Astrocyte (in vitro differentiated cells and primary cell): ENCODE data around the gene SNRNP27. TPM values are rescaled to one million over a fixed set of nuclear protein-coding genes. Genes with fewer than 3 reads are reported as not detected.

Experiments
- DNase-seq: peaks from one replicate; pipeline ENCODE4 v3.0.0-alpha.2; 2010; ENCODE audit warnings: low read depth
- FAIRE-seq: peaks from 2 replicates; lab custom pipeline; 2011; peaks lifted over from hg19 to GRCh38; lab: Jason Lieb, UNC
- H2AFZ ChIP-seq: 2 replicates; pipeline ENCODE4 v1.6.0; 2012; ENCODE audit warnings: low read depth, low read length, inconsistent platforms
- H3K27ac ChIP-seq: 2 replicates; pipeline ENCODE4 v1.5.1; 2011; ENCODE audit warnings: low read depth, low read length, inconsistent platforms
- H3K27me3 ChIP-seq: 2 replicates; pipeline ENCODE4 v1.6.0; 2011; ENCODE audit warnings: low read length, inconsistent platforms; ENCODE audit not compliant: insufficient read depth
- H3K36me3 ChIP-seq: 2 replicates; pipeline ENCODE4 v1.5.1; 2011; ENCODE audit warnings: low read length, inconsistent platforms; ENCODE audit not compliant: insufficient read depth
- H3K4me1 ChIP-seq: 2 replicates; pipeline ENCODE4 v1.5.1; 2011; ENCODE audit warnings: low read length, inconsistent platforms; ENCODE audit not compliant: insufficient read depth
- H3K4me2 ChIP-seq: 2 replicates; pipeline ENCODE4 v1.6.0; 2012; ENCODE audit warnings: low read length, inconsistent platforms
- H3K4me3 ChIP-seq: 2 replicates; pipeline ENCODE4 v1.5.1; 2011; ENCODE audit warnings: low read depth, mild to moderate bottlenecking, low read length, inconsistent platforms; ENCODE audit not compliant: insufficient read depth
- H3K79me2 ChIP-seq: 2 replicates; pipeline ENCODE4 v1.6.0; 2012; ENCODE audit warnings: mild to moderate bottlenecking, low read length, inconsistent platforms; ENCODE audit not compliant: insufficient read depth
- H3K9ac ChIP-seq: 2 replicates; pipeline ENCODE4 v1.6.0; 2012; ENCODE audit warnings: mild to moderate bottlenecking, low read length, inconsistent platforms
- H3K9me3 ChIP-seq: 2 replicates; pipeline ENCODE4 v1.5.1; 2012; ENCODE audit warnings: low read depth, mild to moderate bottlenecking, low read length, inconsistent platforms; ENCODE audit not compliant: insufficient read depth
- H4K20me1 ChIP-seq: 2 replicates; pipeline ENCODE4 v1.6.0; 2012; ENCODE audit warnings: low read length, inconsistent platforms; ENCODE audit not compliant: insufficient read depth
- H3K27ac Mint-ChIP-seq: one replicate; pipeline ENCODE4 v1.8.0; 2021; ENCODE audit warnings: mild to moderate bottlenecking, mixed read lengths; ENCODE audit not compliant: unreplicated experiment
- H3K27me3 Mint-ChIP-seq: one replicate; pipeline ENCODE4 v1.8.0; 2021; ENCODE audit warnings: low read depth, mixed read lengths; ENCODE audit not compliant: unreplicated experiment
- H3K36me3 Mint-ChIP-seq: one replicate; pipeline ENCODE4 v1.8.0; 2021; ENCODE audit warnings: low read depth, mixed read lengths; ENCODE audit not compliant: unreplicated experiment
- H3K4me1 Mint-ChIP-seq: one replicate; pipeline ENCODE4 v1.8.0; 2021; ENCODE audit warnings: low read depth, mixed read lengths; ENCODE audit not compliant: unreplicated experiment
- H3K4me3 Mint-ChIP-seq: one replicate; pipeline ENCODE4 v1.8.0; 2021; ENCODE audit warnings: mild to moderate bottlenecking, moderate library complexity, mixed read lengths; ENCODE audit not compliant: unreplicated experiment
- H3K9me3 Mint-ChIP-seq: one replicate; pipeline ENCODE4 v1.8.0; 2021; ENCODE audit warnings: mild to moderate bottlenecking, mixed read lengths; ENCODE audit not compliant: unreplicated experiment
- EZH2 ChIP-seq: IDR thresholded peaks from 2 replicates; pipeline ENCODE4 v1.6.1; 2012; ENCODE audit warnings: mild to moderate bottlenecking, low read length, inconsistent platforms; ENCODE audit not compliant: insufficient read depth
- total RNA-seq: library from RNA; stranded (reverse); gene quantifications from 2 replicates; pipeline ENCODE4 v1.2.1, GENCODE V29; 2021
- TF ChIP-seq, protein P1 (sequence below): IDR thresholded peaks from 2 replicates; pipeline ENCODE4 v1.5.1; 2011; ENCODE audit warnings: low read depth, mild to moderate bottlenecking, inconsistent platforms, low read length, moderate library complexity; ENCODE audit not compliant: insufficient read depth

Gene SNRNP27
- total RNA-seq, 1 donor from 2014 or later = 67.7 TPM

DNA sequence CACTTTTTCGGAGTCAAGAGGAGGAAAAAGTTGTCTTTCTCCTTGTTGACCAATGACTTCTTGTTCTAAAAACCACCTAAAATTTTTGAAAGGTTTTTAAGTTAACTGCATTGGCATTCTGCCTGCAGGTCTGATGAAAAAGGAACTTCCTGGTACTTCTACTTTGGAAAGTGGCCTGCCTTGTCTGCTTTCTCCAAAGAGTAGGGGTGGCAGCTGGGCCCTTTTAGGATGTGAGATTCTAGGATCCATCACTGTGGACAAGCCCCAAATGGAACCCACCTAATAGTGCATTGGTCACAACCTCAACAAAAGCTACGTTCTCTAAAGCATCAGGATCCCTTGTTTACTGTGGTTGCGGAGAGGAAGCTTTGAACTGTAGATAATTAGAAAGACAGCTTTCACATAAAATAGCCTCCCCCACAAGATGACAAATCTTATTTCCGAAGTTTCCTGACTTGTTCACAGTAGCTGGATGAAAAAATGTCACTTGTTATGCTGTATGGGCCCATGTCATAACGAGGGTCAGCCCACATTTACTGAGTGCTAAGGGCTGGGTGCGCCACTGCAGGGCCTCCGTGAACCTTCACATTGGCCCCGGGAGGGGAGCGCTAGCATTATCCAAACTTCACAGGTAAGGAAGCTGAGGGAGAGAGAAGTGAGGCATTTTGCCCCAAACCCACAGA is 50.2 kb downstream of the SNRNP27 start:
- H3K4me3 Mint-ChIP-seq = no peak overlapping the region
- H3K4me1 Mint-ChIP-seq = peaks cover 21% of the 10 kb centered on the region

DNA sequence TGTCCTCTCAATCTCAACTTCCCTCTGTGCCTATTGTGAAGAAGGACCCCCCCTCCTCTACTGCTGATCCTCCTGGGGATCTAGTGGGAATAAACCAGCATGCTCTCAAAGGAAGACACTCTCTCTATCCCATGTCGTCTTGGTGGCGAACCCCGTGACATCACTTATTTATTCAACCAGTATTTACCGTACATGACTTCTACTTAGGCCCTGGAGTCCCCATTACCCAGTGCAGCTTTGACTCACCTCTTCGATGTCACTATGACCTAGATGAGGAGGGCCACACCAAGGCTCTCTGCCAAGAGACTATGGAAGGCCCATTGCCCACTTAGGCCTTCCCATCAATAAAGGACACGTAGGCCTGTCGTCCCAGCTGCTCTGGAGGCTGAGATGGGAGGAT is 51.0 kb downstream of the SNRNP27 start:
- Histone ChIP-seq H3K27me3 (peaks cover 2% of the 10 kb centered on the region), H3K9ac (no peak overlapping the region), H3K4me2 (no peak overlapping the region), H3K4me1 (peaks cover 22% of the 10 kb centered on the region), H3K79me2 (no peaks in the 10 kb centered on the region), H3K9me3 (no peaks in the 10 kb centered on the region), H3K4me3 (no peak overlapping the region), H3K36me3 (peaks cover 19% of the 10 kb centered on the region), H2AFZ (no peak overlapping the region), H4K20me1 (no peaks in the 10 kb centered on the region), H3K27ac (no peak overlapping the region)
- H3K4me3 Mint-ChIP-seq = no peak overlapping the region
- peaks cover 18% of the 10 kb centered on the region for H3K4me1 Mint-ChIP-seq
- DNase-seq (no peak), FAIRE-seq (no peak)
- H3K9me3 Mint-ChIP-seq = no peaks in the 10 kb centered on the region
- H3K36me3 Mint-ChIP-seq = peaks cover 13% of the 10 kb centered on the region
- no peak overlapping the region for H3K27ac Mint-ChIP-seq
- no peak for TF ChIP-seq EZH2
- TF ChIP-seq, protein P1, sequence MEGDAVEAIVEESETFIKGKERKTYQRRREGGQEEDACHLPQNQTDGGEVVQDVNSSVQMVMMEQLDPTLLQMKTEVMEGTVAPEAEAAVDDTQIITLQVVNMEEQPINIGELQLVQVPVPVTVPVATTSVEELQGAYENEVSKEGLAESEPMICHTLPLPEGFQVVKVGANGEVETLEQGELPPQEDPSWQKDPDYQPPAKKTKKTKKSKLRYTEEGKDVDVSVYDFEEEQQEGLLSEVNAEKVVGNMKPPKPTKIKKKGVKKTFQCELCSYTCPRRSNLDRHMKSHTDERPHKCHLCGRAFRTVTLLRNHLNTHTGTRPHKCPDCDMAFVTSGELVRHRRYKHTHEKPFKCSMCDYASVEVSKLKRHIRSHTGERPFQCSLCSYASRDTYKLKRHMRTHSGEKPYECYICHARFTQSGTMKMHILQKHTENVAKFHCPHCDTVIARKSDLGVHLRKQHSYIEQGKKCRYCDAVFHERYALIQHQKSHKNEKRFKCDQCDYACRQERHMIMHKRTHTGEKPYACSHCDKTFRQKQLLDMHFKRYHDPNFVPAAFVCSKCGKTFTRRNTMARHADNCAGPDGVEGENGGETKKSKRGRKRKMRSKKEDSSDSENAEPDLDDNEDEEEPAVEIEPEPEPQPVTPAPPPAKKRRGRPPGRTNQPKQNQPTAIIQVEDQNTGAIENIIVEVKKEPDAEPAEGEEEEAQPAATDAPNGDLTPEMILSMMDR = no peak
- H3K27me3 Mint-ChIP-seq = no peaks in the 10 kb centered on the region

More for the DNA sequence above, 50.2 kb downstream of the SNRNP27 start:
- Histone ChIP-seq H3K36me3 (peaks cover 27% of the 10 kb centered on the region), H3K9me3 (no peaks in the 10 kb centered on the region), H4K20me1 (no peaks in the 10 kb centered on the region), H3K4me1 (peaks cover 22% of the 10 kb centered on the region), H3K27ac (no peak overlapping the region), H3K4me2 (no peak overlapping the region), H3K27me3 (peaks cover under 1% of the 10 kb centered on the region), H3K9ac (no peak overlapping the region), H3K4me3 (no peak overlapping the region), H2AFZ (no peak overlapping the region), H3K79me2 (no peaks in the 10 kb centered on the region)
- FAIRE-seq = no peak
- TF ChIP-seq EZH2 = no peak
- TF ChIP-seq, protein P1 = no peak
- Mint-ChIP-seq H3K36me3 (peaks cover 16% of the 10 kb centered on the region), H3K9me3 (no peaks in the 10 kb centered on the region), H3K27me3 (no peaks in the 10 kb centered on the region), H3K27ac (no peak overlapping the region)
- no peak for DNase-seq

DNA sequence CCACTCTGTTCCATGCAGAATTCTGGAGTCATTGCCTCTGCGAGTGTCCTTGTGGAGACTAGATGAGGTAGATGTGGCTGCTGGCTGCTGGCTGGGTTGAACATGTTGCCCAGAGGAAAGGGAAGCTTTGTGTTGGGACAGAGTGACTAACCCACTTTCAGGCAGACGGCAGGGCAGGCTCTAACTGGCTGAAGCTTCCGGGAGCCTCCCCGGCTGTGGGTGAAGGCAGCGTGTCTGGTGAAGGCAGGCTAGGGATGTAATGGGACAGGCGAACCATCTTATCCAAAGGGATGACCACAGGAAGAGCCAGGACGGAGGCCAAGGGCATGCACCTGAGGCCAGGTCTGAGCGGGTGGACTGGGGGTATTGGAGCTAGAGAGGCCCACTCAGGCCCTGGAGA is 51.7 kb downstream of the SNRNP27 start:
- no peak overlapping the region for H3K4me2 ChIP-seq
- H4K20me1 ChIP-seq = no peaks in the 10 kb centered on the region
- H3K36me3 ChIP-seq = peaks cover 15% of the 10 kb centered on the region
- FAIRE-seq = no peak
- no peaks in the 10 kb centered on the region for H3K79me2 ChIP-seq
- H3K4me1 ChIP-seq = peaks cover 22% of the 10 kb centered on the region
- DNase-seq = no peak
- Mint-ChIP-seq H3K36me3 (peaks cover 10% of the 10 kb centered on the region), H3K9me3 (no peaks in the 10 kb centered on the region), H3K27me3 (no peaks in the 10 kb centered on the region), H3K27ac (peak overlapping the region; percentile 47), H3K4me3 (no peak overlapping the region), H3K4me1 (peaks cover 17% of the 10 kb centered on the region)
- H3K9me3 ChIP-seq = no peaks in the 10 kb centered on the region
- H2AFZ ChIP-seq = peak overlapping the region; percentile 21
- no peak overlapping the region for H3K9ac ChIP-seq
- no peak for TF ChIP-seq EZH2
- TF ChIP-seq, protein P1 = no peak
- H3K4me3 ChIP-seq = no peak overlapping the region
- peaks cover 2% of the 10 kb centered on the region for H3K27me3 ChIP-seq
- H3K27ac ChIP-seq = no peak overlapping the region
